GM12865 (cell line): ENCODE data around the gene ADAM8.

Experiments used
- DNase-seq: peaks from one replicate; pipeline ENCODE4 v3.0.0; 2010; ENCODE audit warnings: low read depth
- H3K4me3 ChIP-seq: 2 replicates; pipeline ENCODE4 v1.5.1; 2011; ENCODE audit warnings: mild to moderate bottlenecking, low read depth, low read length, control low read depth
- CTCF ChIP-seq: IDR thresholded peaks from 2 replicates; pipeline ENCODE4 v1.5.1; 2011; ENCODE audit warnings: low read length, control low read depth, low read depth, inconsistent platforms; ENCODE audit not compliant: insufficient read depth; ENCODE audit errors: missing control alignments

Gene ADAM8

GRCh38 chr10:133249094-133249780 lies 27.4 kb downstream of the ADAM8 start:
- no peak for TF ChIP-seq CTCF
- no peak overlapping the region for H3K4me3 ChIP-seq
- no peak for DNase-seq

GRCh38 chr10:133248334-133248715 lies 28.3 kb downstream of the ADAM8 start:
- no peak for DNase-seq
- H3K4me3 ChIP-seq = no peak overlapping the region
- no peak for TF ChIP-seq CTCF

GRCh38 chr10:133247681-133248333 lies 28.9 kb downstream of the ADAM8 start:
- no peak for TF ChIP-seq CTCF
- no peak overlapping the region for H3K4me3 ChIP-seq
- DNase-seq = no peak

- no peak for TF ChIP-seq CTCF
- no peak overlapping the region for H3K4me3 ChIP-seq
- DNase-seq = no peak
Measured at GRCh38 chr10:133246236-133246626, 30.4 kb downstream of the ADAM8 start.

- no peak overlapping the region for H3K4me3 ChIP-seq
- DNase-seq = no peak
- TF ChIP-seq CTCF = no peak
Measured at GRCh38 chr10:133245439-133246235, 31.0 kb downstream of the ADAM8 start.

GRCh38 chr10:133243593-133243992 lies 33.1 kb downstream of the ADAM8 start:
- no peak overlapping the region for H3K4me3 ChIP-seq
- DNase-seq = no peak
- TF ChIP-seq CTCF = no peak
